CD4-positive, alpha-beta T cell treated with Interleukin-12 subunit alpha and Interleukin-12 subunit beta, for 1 hour (primary cell): Measurements from ENCODE around the gene CSMD2.
"Not testable (repeated sequence)": the region's sequence is repeated elsewhere in the genome, so short reads cannot be mapped to it uniquely, and the experiment has no call there.

Source experiments
- DNase-seq: peaks from one replicate; pipeline ENCODE4 v3.0.0-alpha.2; 2020

CSMD2 gene

DNA sequence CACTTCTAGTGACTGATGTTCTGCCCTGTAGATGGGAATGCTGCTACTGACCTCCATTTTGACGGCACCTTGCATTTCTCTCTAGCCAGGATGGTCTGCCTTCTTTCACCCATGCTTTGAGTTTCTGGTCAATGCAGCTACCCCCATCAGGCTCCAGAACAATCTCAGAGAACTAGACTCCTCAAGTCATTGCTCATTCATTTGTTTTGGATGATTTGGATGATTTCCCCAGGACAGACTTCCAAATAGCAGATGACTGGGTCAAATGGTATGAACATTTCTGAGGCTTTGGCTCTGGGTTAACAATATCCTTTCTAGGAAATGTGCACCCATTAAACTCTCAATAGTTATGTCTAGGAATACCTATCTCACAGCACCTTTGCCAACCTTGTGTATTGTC is 63.9 kb downstream of the CSMD2 start:
- no peak for DNase-seq

DNA sequence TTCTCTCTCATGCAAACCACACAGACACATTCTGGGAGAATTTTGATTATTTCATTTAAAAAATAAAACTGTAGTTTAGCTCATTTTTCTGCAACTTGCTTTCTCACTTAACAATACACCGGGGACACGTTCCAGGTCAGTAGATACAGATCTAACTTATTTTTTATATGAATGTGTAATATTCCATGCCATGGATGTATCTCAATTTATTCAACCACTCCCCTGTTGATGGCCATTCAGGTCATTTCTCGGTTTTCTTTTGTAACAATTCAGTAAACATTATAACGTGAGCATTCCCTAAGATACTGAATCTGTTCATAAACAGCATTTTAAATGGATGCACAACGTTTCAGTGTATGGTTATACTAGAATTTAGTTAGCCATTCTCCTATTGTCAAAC is 64.7 kb downstream of the CSMD2 start:
- no peak for DNase-seq

DNA sequence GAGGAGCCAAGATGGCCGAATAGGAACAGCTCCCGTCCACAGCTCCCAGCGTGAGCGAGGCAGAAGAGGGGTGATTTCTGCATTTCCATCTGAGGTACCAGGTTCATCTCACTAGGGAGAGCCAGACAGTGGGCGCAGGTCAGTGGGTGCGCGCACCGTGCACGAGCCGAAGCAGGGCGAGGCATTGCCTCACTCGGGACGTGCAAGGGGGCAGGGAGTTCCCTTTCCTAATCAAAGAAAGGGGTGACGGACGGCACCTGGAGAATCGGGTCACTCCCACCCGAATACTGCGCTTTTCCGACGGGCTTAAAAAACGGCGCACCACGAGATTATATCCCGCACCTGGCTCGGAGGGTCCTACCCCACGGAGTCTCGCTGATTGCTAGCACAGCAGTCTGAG is 72.6 kb downstream of the CSMD2 start:
- not testable (repeated sequence) for DNase-seq

DNA sequence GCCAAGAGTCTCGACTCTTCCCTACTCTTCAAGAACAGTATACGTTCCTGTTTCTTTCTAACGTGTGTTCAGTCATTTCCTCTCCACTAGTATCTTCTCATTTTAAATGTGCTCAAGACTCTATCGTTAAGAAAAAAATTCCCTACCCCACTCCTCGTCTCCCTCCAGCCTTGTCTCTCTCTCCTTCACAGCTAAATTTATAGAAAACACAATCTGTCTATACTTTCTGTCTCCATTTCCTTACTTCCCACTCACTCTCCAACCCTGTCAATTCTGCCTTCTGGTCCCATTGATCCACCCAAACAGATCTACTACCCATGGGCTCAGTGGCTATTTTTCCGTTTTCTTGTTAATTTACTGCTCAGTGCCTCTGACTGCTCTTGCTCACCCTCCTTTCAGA is 75.3 kb downstream of the CSMD2 start:
- DNase-seq: no peak

- no peak for DNase-seq
Measured at GRCh38 chr1:34087986-34088385, 77.0 kb downstream of the CSMD2 start.

DNA sequence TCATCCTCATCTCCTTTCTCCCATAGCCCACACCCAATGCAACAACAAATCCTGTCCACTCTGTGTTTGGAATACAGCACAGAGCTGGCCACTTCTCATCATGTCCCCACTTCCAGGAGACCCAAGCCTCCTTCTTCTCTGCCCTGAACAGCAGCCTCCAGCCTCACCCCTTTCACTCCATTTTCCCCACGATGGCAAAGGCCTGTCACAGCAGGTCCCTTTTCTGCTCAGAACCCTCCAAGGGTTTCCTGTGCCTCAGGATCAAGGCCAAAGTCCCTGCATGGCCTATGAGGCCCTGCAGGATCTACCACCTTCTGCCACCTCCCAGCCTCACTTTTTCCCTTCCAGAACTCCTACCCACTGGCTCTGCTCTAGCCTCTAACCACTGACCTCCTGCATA is 78.5 kb downstream of the CSMD2 start:
- DNase-seq: no peak

DNA sequence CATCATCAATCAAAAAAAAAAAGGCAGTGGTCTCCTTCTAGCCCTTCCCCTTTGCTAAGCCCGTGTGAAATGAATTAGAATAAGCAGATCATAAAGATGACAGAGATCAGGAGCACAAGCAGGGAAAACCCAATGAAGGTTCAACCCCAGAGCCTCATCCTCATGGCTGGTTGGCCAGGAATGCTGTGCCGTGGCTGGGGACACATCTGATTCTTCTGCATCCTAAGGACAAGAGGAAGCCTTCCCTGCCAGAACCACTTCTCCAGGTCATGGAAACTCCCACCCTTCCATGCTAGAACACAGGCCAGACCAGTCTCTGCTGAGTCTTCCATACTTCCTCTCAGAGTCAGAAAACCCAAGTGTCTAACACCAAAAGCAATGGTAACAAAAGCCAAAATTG is 81.1 kb downstream of the CSMD2 start:
- DNase-seq: no peak

- not testable (repeated sequence) for DNase-seq
Measured at GRCh38 chr1:34082085-34082670, 82.9 kb downstream of the CSMD2 start.

GRCh38 chr1:34078383-34078782 is 86.6 kb downstream of the CSMD2 start:
- DNase-seq: no peak

DNA sequence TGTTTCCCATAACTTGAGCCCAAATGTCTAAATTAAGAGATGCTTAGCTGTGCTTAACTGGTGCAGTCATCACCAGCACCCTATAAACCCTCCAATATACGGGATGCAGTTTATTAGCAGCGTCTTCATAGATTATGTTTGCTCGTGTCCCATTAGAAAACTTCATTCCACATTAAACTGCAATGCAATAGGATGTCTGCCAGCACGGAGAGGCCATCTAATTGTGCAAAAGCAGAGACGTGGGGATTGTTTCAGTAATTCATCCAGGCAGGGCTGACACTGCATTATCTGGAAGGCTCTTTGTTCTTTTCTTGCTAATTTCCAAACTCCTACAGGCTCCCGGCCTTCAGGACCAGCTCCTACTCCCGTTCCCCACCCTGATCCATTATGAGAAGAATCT is 89.5 kb downstream of the CSMD2 start:
- no peak for DNase-seq

- DNase-seq: no peak
Measured at GRCh38 chr1:34073028-34073695, 91.9 kb downstream of the CSMD2 start.

- no peak for DNase-seq
Measured at GRCh38 chr1:34070201-34070836, 94.7 kb downstream of the CSMD2 start.

- DNase-seq: no peak
Measured at GRCh38 chr1:34066981-34067603, 97.9 kb downstream of the CSMD2 start.

GRCh38 chr1:34066166-34066565 is 98.9 kb downstream of the CSMD2 start:
- no peak for DNase-seq

DNA sequence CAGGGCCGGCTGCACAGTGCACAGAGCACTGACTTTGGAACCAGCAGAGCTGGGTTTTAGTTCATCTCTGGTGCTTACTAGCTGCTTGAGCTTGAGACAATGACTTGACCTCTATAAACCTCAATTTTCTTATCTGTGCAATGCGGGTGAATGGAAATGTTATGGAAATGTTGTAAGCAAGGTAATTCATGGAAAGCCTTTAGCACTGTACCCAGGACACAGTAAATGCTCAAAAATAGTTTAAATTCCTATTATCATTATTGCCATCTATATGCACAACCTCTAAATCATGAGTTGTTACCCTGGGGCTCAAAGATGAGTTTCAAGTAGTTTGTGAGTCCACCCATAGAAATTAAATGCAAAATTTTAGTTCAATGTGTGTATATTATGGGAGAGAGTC is 99.5 kb downstream of the CSMD2 start:
- DNase-seq: no peak

- no peak for DNase-seq
Measured at GRCh38 chr1:34060901-34061415, 104.1 kb downstream of the CSMD2 start.

DNA sequence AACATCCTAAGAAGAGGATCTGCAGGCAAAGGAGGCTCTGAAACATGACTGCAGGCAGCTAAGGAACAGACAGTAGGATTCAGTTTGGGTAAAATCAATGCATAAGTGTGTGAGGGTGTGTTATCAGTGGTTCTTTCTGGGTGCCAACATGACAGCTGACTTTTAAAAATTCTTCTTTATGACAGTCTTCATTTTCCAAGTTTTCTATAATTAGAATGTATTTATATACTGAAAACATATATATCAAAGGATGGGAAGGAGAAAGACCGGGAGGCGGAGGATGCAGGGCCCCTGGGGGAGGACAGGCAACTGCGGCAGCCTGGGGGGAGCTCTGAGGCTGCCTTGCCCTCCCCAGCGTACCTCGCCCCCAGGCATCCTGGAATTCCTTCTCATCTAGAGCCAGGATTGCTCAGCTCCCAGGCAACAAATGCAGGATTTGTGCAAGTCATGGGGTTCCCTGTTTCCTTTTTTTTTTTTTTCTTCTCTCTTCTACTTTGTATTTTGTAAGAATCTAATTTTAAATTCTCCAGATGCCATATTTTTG is 104.8 kb downstream of the CSMD2 start:
- no peak for DNase-seq

- DNase-seq: no peak
Measured at GRCh38 chr1:34057347-34058130, 107.5 kb downstream of the CSMD2 start.

DNA sequence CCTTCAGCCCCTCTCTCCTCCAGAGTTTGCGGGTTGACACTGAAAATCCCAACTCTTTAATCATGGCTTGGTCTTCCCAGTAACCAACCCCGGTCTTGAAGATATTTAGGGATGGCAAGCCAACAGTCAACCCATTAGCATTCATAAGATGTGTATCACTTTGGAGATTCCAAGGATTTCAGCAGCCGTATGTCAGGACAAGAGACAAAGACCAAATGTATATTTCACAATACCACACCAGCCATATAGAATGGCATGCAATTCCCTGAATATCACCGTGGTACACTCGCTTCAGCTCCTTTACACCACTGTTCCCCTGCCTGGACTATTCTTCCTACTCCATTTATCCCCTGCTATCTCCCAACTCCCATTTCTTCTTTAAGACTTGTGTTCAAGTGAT is 109.2 kb downstream of the CSMD2 start:
- DNase-seq: no peak

- DNase-seq: no peak
Measured at GRCh38 chr1:34054920-34055319, 110.1 kb downstream of the CSMD2 start.

- DNase-seq: no peak
Measured at GRCh38 chr1:34053660-34054059, 111.4 kb downstream of the CSMD2 start.

GRCh38 chr1:34052565-34052964 is 112.5 kb downstream of the CSMD2 start:
- DNase-seq: no peak
